DMS53 treated with DMSO at 0.1 percent for 48 hours (cell line): ENCODE results near the gene TREML2.
"Not testable (repeated sequence)": the region's sequence is repeated elsewhere in the genome, so short reads cannot be mapped to it uniquely, and the experiment has no call there.

ENCODE experiments used
- DNase-seq: peaks from one replicate; lab custom pipeline; 2025; ENCODE audit not compliant: unreplicated experiment; lab: John Stamatoyannopoulos, UW

Gene TREML2, protein sequence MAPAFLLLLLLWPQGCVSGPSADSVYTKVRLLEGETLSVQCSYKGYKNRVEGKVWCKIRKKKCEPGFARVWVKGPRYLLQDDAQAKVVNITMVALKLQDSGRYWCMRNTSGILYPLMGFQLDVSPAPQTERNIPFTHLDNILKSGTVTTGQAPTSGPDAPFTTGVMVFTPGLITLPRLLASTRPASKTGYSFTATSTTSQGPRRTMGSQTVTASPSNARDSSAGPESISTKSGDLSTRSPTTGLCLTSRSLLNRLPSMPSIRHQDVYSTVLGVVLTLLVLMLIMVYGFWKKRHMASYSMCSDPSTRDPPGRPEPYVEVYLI

DNA sequence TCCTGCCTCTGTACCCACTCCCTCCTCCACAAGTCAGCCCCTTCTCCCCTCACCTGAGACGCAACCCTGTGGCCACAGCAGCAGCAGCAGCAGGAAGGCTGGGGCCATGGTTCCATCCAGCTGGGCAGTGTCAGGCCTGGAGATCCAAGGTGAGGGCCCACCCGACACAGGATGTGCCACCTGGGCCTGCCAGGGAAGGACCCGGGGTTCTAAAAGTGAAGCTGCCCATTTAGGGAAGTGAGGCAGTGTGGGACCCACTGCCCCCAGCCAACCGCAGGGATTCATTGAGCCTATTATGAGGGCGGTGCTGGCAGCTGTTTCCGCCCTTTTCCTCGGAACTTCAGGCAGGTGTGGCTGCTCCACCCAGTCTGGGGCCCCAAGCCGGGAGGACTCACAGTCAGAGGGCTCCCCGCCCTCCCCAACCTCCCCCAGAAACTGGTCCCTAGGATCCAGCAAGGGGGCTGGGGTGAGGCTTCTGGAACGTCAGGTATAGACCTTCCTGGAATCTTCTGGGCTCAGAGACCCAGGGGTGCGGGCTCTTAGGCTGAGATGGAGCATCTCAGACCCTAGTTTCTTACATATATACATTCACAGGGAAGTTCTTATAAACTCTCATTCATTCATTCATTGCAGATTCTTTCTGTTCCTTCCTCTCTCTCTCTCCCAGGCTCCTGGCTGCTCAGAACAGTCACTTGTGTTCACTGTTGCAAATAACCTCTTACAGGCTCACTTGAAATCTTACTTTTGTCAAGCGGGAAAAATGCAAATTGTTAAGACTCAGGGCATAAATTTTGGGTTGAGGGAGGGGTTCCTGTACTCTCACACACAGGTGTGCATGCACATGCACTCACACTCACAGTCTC is at the start of gene TREML2:
TSS of gene TREML2 (minus strand) at position 249 of the 863 bp plus-strand sequence. CDS start at position 108, 141 bp downstream.
- no peak for DNase-seq

DNA sequence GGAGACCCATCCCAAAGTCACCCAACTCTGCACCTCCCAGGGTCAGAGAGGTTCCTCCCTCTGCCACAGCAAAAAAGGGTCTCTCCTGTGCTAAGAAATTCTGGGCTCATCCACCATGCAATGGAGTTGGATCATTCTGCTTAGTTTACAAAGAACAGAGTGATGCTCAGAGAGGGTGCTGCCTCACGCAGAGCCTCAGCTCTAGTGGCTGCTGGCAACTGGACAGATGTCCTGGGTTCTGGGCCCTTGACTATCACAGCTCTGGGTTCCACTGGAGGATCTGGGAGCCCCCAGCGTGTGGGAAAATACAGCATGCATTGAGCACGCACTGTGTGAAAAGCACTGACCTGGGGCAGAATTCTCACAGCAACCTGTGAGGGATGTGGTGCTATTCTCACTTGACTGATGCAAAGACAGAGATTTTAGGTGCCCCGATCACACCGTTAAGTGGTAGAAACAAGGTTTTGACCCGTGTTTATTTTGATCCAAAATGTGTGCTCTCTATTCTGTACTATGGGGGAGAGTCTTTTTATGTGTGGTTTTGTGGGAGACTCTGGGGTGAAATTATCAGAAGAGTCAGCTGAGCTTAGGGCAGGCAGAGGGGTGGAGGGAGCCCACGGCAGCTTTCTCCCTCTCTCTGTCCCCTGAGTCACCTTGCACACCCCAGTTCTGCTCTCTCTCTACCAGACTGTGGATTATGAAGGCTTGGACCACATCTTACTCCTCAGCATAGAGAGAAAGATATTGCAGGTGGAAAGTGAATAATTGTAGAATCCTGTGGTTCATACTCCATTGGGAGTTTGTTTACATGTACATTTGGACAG is 47.1 kb upstream of the TREML2 start:
- no peak for DNase-seq

DNA sequence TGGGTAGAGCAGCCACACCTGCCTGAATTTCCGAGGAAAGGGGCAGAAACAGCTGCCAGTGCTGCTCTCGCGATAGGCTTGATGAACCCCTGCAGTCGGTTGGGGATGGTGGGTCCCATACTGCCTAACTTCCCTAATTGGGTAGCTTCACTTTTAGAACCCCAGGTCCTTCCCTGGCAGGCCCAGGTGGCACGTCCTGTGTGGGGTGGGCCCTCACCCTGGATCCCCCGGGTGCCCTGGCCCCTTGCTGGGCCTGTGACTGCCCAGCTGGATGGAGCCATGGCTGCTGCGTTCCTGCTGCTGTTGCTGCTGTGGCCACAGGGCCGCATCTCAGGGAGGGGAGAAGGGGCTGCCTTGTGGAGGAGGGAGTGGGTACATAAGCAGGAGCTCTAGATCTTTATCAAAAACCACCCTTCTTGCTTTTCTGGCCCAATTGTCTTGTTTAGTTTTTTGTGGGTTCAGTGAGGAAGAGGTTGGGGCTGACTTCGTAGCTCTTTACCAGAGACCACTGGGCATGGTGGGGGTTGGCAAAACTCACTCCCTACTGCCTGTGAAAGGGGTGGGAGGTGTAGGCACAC is 46.4 kb upstream of the TREML2 start:
- no peak for DNase-seq

DNA sequence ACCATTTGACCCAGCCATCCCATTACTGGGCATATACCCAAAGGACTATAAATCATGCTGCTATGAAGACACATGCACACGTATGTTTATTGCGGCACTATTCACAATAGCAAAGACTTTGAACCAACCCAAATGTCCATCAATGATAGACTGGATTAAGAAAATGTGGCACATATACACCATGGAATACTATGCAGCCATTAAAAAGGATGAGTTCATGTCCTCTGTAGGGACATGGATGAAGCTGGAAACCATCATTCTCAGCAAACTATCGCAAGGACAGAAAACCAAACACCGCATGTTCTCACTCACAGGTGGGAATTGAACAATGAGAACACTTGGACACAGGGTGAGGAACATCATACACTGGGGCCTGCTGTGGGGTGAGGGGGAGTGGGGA is 45.6 kb upstream of the TREML2 start:
- not testable (repeated sequence) for DNase-seq

DNA sequence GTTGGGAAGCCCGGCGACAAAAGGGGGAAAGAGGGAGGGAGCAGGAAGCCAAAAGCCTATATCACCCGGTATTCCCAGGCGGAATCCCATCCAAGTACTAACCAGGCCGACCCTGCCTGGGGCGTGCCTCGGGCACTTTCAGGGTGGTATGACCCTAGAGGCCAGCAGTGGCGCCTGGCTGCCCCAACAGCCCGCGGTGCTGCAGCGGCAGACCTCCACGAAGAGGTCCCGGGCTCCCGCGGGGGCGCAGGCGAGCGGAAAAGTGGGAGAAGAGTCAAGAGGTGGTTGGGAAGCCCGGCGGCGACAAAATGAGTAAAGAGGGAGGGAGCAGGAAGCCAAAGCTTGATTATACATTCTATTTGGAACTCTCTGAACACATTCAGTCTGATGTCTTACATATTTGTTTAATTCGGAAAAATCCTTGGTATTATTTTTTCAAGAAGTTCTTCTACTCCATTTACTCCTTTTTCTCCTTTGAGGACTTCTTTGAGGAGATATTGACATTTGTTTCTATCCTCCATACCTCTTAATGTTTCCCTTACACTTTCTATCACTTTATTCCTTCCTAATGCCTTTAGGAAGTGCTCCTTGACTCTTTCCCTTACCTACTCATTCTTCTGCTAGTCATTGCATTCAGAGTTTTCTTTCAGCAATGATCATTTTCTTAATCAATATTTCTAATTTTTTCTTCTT is 38.7 kb upstream of the TREML2 start:
- DNase-seq, result no peak

DNA sequence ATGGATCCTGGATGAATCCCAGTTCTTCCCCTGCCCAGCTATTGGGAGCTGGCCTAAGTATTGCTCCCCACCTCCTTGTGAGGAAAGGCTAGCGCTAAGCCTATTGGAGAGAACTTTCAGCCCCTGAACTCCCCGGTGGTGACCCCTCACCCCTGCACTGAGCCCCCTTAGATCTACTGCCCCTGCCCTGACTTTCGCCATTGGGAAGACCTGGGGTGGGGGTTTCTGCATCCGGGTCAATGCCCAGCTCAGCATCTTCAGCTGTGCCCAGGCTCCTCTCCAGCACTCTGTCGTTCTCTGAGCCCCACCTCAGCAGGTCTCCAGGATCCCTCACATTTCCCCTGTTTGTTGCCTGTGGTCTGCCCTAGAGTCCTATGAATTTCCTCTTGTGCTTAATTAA is 36.2 kb upstream of the TREML2 start:
- DNase-seq, result no peak

DNA sequence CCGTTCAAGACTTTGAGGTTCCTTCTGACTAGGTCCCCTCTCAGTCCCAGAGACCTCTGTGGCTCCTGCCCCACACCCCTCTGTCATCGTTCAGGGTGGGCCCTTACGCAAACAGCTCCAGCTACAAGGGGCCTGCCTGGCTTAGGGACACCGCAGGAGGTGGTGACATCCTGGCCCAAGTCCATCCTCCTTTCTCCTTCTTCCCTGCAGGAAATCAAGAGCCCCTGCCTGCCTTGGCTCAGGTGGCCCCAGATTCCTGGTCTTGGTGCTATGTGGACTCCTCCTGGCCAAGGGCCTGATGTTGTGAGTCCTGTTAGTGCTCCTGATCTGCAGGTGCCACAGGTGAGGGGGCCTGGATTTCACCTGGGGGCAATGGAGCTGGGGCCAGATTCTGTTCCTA is 35.3 kb upstream of the TREML2 start:
- DNase-seq, result no peak

DNA sequence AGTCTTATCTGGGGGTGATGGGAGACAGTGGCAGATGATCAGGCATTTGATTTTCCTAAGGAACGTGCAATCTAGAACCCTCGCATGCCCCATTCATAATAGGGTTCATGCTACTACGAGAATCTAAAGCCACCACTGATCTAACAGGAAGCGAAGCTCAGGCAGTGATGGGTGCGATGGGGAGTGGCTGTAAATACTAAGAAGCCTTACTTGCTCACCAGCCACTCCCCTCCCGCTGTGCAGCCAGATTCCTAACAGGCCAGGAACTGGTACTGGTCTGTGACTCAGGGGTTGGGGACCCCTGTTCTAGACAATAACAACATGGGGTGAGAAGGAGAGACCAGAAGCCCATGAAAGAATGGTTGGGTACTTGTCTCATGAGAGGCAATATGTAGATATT is 31.7 kb upstream of the TREML2 start:
- DNase-seq, result no peak

DNA sequence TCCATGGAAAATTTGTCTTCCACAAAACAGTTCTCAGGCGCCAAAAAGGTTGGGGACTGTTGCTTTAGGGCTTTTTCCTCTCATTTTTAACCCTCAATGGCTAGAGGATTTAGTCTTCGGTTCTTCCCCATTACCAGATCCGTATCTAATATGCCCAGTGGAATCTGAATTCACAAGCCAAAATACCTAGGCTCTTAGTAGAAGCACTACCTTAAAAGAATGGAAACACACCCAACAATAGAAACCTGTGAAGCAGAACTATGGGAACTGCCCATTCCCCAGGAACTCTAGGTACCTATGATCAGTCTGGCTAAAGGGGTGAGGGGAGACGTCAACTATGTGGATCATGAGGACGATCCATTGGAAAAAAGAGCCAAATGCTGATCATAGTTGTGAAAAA is 30.3 kb upstream of the TREML2 start:
- no peak for DNase-seq

DNA sequence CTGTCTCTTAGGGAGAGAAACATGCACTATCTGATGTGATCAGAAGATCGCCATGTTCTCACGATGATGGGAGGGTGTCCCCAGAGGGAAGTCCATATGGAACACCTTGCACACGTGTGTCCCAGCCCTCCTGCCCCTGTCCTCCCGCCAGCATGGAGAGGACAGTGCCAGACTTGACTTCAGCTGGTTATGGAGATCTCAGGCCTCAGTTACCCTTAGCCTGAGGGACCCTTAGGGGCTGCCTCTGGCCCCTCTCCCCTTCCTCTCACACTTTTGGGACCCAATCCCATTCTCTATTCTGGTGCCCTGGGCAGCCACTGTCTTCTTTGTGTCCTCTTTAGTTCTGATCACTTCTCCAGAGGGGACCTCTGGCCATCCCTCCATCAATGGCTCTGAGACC is 28.8 kb upstream of the TREML2 start:
- DNase-seq, result no peak

DNA sequence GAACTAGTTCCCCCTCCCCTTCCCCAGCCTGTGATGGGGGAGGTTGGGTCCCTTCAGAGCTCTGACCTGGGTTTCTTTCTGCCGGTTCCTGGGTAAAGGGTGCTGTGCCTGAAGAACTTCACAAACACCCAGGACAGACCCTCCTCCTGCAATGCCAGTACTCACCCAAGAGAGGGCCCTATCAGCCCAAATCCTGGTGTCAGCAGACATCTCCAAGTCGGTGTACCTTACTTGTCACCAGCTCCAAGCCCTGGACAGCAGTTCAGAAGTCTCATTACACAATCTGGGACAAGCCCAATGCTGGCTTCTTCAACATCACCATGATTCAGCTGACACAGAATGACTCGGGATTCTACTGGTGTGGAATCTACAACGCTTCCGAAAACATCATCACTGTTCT is 27.7 kb upstream of the TREML2 start:
- DNase-seq, result no peak

DNA sequence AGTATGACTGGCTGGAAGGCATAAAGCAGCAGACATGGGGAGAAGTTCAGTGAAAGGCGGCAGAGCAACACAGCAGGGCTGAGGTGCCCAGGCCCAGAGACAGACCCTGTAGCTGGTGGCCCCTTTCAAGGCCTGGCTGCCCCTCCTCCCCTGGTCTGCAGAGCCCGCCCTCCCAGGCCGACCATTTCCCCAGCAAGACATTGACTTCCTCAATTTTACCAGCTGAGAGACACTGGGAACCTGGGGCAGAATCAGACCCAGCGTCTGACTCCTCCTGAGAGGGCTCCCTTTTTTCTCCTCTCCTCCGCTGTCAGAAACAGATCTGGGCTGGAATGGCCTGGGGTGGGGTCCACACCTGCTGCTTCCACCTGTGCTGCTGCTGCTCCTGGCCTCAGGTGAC is 27.1 kb upstream of the TREML2 start, which contains the start of gene TREML4:
TSS of gene TREML4 (plus strand) at position 254 of the 400 bp plus-strand sequence. CDS start at position 333, 79 bp downstream.
- no peak for DNase-seq

DNA sequence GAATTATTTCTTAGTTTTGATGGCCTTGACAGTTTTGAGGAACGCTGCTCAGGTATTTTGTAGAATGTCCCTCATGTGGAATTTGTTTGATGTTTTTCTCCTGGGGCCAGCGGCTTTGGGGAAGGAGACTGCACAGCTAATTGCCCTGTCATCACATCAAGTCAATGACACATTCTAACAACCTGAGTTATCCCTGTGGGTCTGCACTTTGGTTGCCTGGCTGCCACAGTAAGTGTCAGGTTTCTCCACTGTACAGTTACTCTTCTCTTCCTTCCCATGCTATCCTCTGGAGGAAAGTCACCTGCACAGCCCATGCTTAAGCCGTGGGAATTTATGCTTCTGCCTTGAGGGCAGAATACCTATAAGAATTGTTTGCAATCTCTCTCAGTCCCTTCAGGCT is 25.8 kb upstream of the TREML2 start:
- peak; percentile 28 for DNase-seq

DNA sequence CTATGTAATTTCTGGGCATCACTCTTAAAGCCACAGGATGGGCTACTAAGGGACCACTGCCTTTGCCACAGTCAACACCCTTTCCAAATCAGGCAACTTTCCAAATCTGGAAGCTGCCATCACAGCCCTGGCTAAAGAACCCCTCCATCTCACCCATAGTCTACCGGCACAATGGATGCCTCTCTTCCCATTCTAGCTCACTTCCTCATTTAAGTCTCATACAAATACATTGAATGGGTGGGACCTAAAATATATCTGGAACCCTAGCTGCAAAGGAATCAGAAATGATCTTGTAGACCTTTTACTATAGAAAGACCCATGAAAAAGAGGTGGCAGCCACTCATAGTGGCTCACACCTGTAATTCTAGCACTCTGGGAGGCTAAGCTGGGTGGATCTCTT is 23.9 kb upstream of the TREML2 start:
- no peak for DNase-seq

DNA sequence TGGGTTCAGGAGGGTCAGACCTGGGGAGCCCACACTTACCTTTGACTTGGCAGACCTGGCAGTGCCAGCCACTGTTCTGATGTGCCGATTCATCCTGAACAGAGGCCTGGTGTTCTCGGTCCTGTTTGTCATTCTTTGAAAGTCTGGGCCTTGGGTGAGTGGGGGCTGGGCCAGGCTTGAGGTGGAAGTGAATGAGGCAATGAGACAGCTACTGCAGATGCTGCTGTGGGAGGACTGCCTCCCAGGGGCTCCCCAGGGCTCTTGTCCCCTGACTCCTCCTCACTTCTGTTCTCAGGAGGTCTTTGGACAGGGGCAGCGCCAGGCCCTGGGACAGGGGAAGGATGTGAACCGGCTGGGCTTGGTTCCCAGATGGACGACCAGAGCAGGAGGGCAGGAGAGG is 21.6 kb upstream of the TREML2 start:
- DNase-seq, result no peak

DNA sequence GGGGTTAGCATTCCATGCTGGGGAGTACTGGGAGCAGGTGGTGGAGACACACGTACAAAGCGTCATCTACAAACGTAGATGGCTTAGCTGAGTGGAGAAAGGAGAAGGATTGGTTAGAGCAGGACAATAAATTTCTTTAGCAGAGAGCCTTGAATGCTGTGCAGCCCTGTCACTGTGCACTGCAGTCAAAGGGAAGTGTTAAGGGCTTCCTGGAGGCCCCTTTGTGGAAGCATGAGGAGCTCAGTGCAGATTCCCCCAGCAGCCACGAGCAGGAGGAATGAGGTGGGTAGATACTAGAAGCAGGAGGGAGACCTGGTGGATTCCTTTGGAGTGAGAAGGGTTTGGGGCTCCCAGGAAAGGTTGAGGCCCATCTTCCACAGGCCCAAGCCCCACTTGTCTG is 21.1 kb upstream of the TREML2 start:
- DNase-seq, result no peak

DNA sequence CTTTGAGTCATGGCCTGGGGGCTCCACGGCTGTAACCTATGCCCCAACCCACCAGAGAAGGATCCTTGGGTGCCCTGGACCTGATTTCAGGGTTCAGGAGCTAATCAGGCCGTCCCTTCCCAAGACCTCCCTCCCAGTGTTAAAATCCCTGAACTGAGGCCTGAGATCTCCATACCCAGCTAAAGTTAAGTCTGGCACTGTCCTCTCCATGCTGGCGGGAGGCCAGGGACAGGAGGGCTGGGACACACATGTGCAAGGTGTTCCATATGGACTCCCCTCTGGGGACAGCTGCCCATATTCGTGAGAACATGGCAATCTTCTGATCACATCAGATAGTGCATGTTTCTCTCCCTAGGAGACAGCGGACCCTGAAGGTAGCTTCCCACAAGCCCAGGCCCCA is 15.7 kb upstream of the TREML2 start:
- no peak for DNase-seq

DNA sequence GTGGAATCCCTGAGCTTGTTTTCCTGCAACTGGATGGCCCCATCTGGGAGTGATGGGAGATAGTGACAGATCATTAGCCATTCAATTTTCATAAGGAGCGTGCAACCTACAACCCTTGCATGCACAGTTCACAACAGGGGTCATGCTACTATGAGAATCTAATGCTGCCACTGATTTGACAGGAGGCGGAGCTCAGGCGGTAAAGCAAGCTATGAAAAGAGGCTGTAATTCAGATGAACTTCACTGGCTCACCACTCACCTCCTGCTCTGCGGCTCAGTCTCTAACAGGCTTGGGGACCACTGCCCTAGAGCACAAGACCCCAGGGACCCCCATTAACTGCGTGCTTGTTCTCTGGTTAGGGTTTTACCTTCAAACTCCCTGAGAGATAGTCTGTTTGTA is 14.8 kb upstream of the TREML2 start:
- no peak for DNase-seq

DNA sequence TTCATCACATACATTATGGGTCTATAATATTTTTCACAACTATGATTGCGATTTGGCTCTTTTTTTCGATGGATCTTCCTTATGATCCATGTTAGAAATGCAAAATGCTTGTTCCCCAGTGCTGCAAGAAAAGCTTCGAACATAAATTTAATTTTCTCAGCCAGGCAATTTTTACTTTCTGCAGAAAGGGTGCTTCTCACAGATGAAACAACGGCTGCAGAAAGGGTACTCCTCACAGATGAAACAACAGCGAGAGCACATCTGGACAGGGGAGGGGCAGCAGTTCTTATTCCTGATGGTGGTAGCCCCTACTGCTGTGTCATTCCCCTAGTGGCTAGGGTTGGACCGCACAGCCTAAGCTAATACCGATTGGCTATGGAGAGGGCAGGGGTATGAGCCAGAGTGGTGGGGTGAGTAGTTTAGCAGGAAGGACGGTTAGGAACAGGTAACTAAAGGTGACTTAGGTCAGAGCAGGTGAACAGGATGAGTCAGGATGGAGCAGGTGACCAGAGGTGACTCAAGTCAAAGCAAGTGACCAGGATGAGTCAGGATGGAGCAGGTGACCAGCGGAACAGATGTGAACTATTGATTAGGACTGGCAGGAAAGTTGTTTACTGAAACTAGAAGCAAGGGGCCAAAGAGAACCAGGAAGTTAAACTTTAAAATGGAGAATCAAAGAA is 13.8 kb upstream of the TREML2 start:
- peak; percentile 86 for DNase-seq
